Adrenal gland (tissue), 12 donors: ENCODE results near the gene ROR1. TPM values are rescaled to one million over a fixed set of nuclear protein-coding genes. Genes with fewer than 3 reads are reported as not detected.

ENCODE experiments used
- DNase-seq, 7 donors: peaks; one replicate each; pipeline ENCODE4 v3.0.0-alpha.2; 2019 to 2020
- H3K27ac ChIP-seq, 5 donors: fragments of 200-600 bp; sonication (generic) in 4 of 5; 1 replicate in 3 of 5; 2 replicates in 2 of 5; pipeline versions ENCODE4 v1.5.1 to v1.8.0; 2016 to 2020; ENCODE audit warnings: mild to moderate bottlenecking in 1 of 5
- H3K27me3 ChIP-seq: fragments of 200-600 bp; 2 replicates; pipeline ENCODE4 v1.8.0; 2021
- H3K36me3 ChIP-seq, 2 donors: fragments of 200-600 bp; replicated peaks in 1 of 2; 1 replicate in 1 of 2; 2 replicates in 1 of 2; pipeline versions ENCODE4 v1.5.1 to v1.8.0; 2018 to 2022
- H3K4me1 ChIP-seq, 2 donors: fragments of 200-600 bp; replicated peaks in 1 of 2; 1 replicate in 1 of 2; 2 replicates in 1 of 2; pipeline versions ENCODE4 v1.5.1 to v1.8.0; 2018 to 2021
- H3K4me3 ChIP-seq, 4 donors: fragments of 200-600 bp; sonication (generic) in 3 of 4; one replicate each; pipeline ENCODE4 v1.5.1; 2016 to 2018
- H3K9me3 ChIP-seq, 3 donors: fragments of 200-600 bp; sonication (generic) in 1 of 3; replicated peaks in 1 of 3; 1 replicate in 2 of 3; 2 replicates in 1 of 3; pipeline versions ENCODE4 v1.5.1 to v1.8.0; 2016 to 2021
- POLR2A ChIP-seq, 2 donors: fragments of 450-650 bp; IDR thresholded peaks; one replicate each; pipeline ENCODE4 v1.6.1; 2017; ENCODE audit warnings: antibody characterized with exemption in 2 of 2, mild to moderate bottlenecking in 2 of 2, moderate library complexity in 1 of 2
- WGBS, 4 donors: extraction: QIAGEN DNeasy Blood & Tissue Kit in 2 of 4; methylation state at CpG; one replicate each; pipeline versions ENCODE4 v1.1.5 to v1.1.7; 2013 to 2017; 5-methylcytosine and 5-hydroxymethylcytosine counted together
- intact Hi-C, 2 donors: fragments of 100-400 bp; cut with DNase I; formaldehyde crosslinking; loops; one replicate each; pipeline versions ENCODE4 v1.14.1 to v1.15.0; 2022 to 2023
- polyA plus RNA-seq, 3 donors: library from polyadenylated mRNA; stranded (reverse); fragments of 200-250 nt in 2 of 3; fragments of 350-450 nt in 1 of 3; fragmentation: Illumina TruSeq in 1 of 3; extraction: RNeasy Lipid Tissue Mini Kit (QIAGEN cat#74804) in 1 of 3; gene quantifications; one replicate each; pipeline ENCODE4 v1.2.3, GENCODE V29; 2013 to 2014
- total RNA-seq, 9 donors: library from RNA; depleted of rRNA in 4 of 9; stranded (reverse); fragments of >200 nt in 4 of 9; fragments of 120-200 nt in 1 of 9; fragmentation: NEBNext Ultra II Directional in 1 of 9; extraction: Animal tissue kit (Norgen Biotek cat#: 25700) in 1 of 9; gene quantifications; one replicate each; pipeline versions ENCODE4 v1.1.0 to v1.2.4, GENCODE V29; 2013 to 2023
- TF ChIP-seq, protein P1 (sequence below), 6 experiments: fragments of 450-650 bp in 4 of 6; fragments of 200-600 bp in 2 of 6; sonication (generic) in 1 of 6; IDR thresholded peaks; 1 replicate in 5 of 6; 2 replicates in 1 of 6; pipeline versions ENCODE4 v1.5.1 to v1.8.0; 2016 to 2021; ENCODE audit warnings: antibody characterized with exemption in 6 of 6, mild to moderate bottlenecking in 2 of 6, moderate library complexity in 1 of 6
- donor health status: healthy with polysubstance abuse.
- donor health status: Bipolar disorder and iron deficiency.
- donor health status: DM: yes; HTN: yes; CAD: no.
- donor health status: DM: no; HTN: no; CAD: no.
- donor health status: DM: no; HTN: no; CAD: no.
- donor health status: DM: yes; HTN: yes; CAD: no.

Gene ROR1
- total and polyA plus RNA-seq, 12 donors, result 0.54 to 4.6 (median 2.6) TPM

DNA sequence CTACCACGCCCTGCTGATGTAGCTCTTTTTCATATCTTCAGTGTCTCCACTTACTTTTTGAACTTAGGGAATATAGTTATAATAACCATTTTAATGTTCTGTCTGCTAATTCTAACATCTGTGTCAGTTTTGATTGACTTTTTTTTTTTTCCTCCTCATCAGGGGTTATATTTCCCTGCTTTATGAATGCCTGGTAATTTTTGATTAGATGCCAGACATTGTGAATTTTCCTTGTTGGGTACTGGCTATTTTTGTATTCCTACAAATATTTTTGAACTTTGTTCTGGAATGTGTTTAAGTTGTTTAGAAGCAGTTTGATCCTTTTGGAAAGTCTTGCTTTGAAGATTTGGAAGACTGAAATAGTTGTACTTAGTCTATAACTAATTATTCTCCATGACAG is 82.1 kb downstream of the ROR1 start:
- H3K27me3 ChIP-seq, result no peaks in the 10 kb centered on the region
- no peaks in the 10 kb centered on the region for H3K4me1 ChIP-seq
- H3K4me3 ChIP-seq, result no peak overlapping the region
- no peak for TF ChIP-seq POLR2A (IDR thresholded peaks at IDR 0.05)
- TF ChIP-seq, protein P1, sequence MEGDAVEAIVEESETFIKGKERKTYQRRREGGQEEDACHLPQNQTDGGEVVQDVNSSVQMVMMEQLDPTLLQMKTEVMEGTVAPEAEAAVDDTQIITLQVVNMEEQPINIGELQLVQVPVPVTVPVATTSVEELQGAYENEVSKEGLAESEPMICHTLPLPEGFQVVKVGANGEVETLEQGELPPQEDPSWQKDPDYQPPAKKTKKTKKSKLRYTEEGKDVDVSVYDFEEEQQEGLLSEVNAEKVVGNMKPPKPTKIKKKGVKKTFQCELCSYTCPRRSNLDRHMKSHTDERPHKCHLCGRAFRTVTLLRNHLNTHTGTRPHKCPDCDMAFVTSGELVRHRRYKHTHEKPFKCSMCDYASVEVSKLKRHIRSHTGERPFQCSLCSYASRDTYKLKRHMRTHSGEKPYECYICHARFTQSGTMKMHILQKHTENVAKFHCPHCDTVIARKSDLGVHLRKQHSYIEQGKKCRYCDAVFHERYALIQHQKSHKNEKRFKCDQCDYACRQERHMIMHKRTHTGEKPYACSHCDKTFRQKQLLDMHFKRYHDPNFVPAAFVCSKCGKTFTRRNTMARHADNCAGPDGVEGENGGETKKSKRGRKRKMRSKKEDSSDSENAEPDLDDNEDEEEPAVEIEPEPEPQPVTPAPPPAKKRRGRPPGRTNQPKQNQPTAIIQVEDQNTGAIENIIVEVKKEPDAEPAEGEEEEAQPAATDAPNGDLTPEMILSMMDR (IDR thresholded peaks at IDR 0.05), result no peak
- DNase-seq, result no peak
- H3K27ac ChIP-seq, result no peak overlapping the region
- intact Hi-C loops, result no loop called here
- no peaks in the 10 kb centered on the region for H3K36me3 ChIP-seq
- whole genome bisulfite sequencing, 4 donors, result 87 to 95% (median 90%) methylated on average over 1 of the region's 1 CpG
- no peaks in the 10 kb centered on the region for H3K9me3 ChIP-seq

DNA sequence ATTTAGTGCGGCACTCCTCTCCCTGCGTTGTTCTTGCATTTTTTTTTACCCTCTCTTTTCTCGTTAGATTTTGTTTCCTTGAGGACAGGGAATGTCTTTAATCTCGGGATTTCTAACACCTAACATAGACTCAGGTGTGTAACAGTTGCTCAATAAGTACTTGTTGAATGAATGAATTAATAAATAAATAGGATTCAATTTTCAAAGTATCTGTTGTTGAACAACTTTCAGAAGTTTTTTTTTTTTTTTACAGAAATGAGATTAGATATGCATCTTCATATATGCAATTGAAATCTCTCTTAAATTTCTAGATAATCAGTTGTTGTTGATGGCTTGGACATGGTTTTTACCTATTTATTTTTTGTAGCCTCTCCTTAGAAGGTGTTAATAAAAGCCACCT is 83.1 kb downstream of the ROR1 start:
- intact Hi-C loops, result no loop called here
- H3K4me1 ChIP-seq, result no peaks in the 10 kb centered on the region

DNA sequence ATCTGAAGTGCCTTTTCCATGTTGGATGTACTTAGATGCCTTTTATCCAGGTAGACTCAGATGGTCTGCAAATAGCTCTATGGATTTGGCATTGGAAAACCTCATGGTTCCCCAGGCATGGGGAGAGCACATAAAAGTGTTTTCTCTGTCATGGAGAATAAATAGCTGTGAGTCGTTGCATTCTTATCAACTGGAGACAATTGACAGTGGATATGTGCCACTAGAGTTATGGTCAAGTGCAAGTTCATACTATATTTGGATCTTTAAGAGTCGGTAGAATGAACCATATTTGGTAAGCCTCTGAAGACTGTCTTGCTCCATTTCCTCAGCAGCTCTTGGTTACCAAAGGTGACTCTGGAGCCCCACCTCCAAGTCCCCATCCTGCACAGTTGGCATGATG is 83.7 kb downstream of the ROR1 start:
- intact Hi-C loops, result no loop called here
- TF ChIP-seq, protein P1 (IDR thresholded peaks at IDR 0.05), result no peak
- no peak for TF ChIP-seq POLR2A (IDR thresholded peaks at IDR 0.05)
- 59 to 67% (median 61%) methylated on average over 2 of the region's 2 CpGs for WGBS, 4 donors

More for the DNA sequence above, 83.1 kb downstream of the ROR1 start:
- Histone ChIP-seq H3K9me3 (no peaks in the 10 kb centered on the region), H3K36me3 (no peaks in the 10 kb centered on the region), H3K27ac (no peak overlapping the region), H3K27me3 (no peaks in the 10 kb centered on the region), H3K4me3 (no peak overlapping the region)
- TF ChIP-seq POLR2A (IDR thresholded peaks at IDR 0.05), result no peak
- TF ChIP-seq, protein P1 (IDR thresholded peaks at IDR 0.05), result no peak
- WGBS, 4 donors, result 88 to 94% (median 90%) methylated on average over 4 of the region's 4 CpGs
- no peak for DNase-seq

DNA sequence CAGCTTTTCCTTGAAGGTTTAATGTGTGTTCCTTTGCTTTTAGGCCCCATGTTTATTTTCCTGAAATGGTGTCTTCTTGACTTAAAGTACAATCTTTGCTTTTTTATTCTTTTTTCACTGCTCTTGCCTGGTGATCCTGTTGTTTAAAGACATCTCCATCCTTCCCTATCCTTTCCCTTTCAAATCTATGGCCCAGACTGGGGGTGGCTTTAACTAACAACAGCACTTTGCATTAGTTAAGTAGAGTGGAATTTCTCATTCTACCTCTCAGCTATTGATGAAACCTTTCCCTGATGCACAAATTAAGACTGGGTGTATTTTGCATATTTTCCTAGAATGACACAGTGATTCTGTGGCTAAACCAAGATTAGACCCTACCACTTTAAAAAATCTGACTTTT is 84.3 kb downstream of the ROR1 start:
- H3K27ac ChIP-seq, result no peak overlapping the region
- H3K27me3 ChIP-seq, result no peaks in the 10 kb centered on the region
- TF ChIP-seq POLR2A (IDR thresholded peaks at IDR 0.05), result no peak
- TF ChIP-seq, protein P1 (IDR thresholded peaks at IDR 0.05), result no peak
- H3K4me1 ChIP-seq, result no peaks in the 10 kb centered on the region
- no peaks in the 10 kb centered on the region for H3K9me3 ChIP-seq
- no peaks in the 10 kb centered on the region for H3K36me3 ChIP-seq
- no peak for DNase-seq
- H3K4me3 ChIP-seq, result no peak overlapping the region
- intact Hi-C loops, result no loop called here

More for the DNA sequence above, 83.7 kb downstream of the ROR1 start:
- Histone ChIP-seq H3K36me3 (no peaks in the 10 kb centered on the region), H3K27ac (no peak overlapping the region), H3K27me3 (no peaks in the 10 kb centered on the region), H3K4me3 (no peak overlapping the region), H3K4me1 (no peaks in the 10 kb centered on the region), H3K9me3 (no peaks in the 10 kb centered on the region)
- no peak for DNase-seq
